Mesendoderm (in vitro differentiated cells): ENCODE measurements around the gene NFATC3.

Experiments used
- DNase-seq: peaks from one replicate; pipeline ENCODE4 v3.0.0; 2013
- H2AK5ac ChIP-seq: 2 replicates; pipeline ENCODE4 v1.6.1; 2013; ENCODE audit warnings: low read length, inconsistent platforms
- H2BK120ac ChIP-seq: 2 replicates; pipeline ENCODE4 v1.6.1; 2013; ENCODE audit warnings: low read depth, mild to moderate bottlenecking, low read length, moderate library complexity, mixed read lengths
- H2BK15ac ChIP-seq: replicated peaks from 2 replicates; pipeline ENCODE4 v1.6.1; 2013; ENCODE audit warnings: low read depth, mild to moderate bottlenecking, moderate library complexity
- H2BK5ac ChIP-seq: 2 replicates; pipeline ENCODE4 v1.6.1; 2013; ENCODE audit warnings: low read length, inconsistent platforms
- H3K18ac ChIP-seq: 2 replicates; pipeline ENCODE4 v1.6.1; 2013; ENCODE audit warnings: mild to moderate bottlenecking, low read length, mixed read lengths
- H3K23ac ChIP-seq: one replicate; pipeline ENCODE4 v1.6.1; 2013; ENCODE audit warnings: low read length
- H3K27ac ChIP-seq: 2 replicates; pipeline ENCODE4 v1.5.1; 2013; ENCODE audit warnings: low read depth, mild to moderate bottlenecking, inconsistent platforms, low read length, moderate library complexity
- H3K27me3 ChIP-seq: 2 replicates; pipeline ENCODE4 v1.6.1; 2013; ENCODE audit warnings: low read length, control low read depth, mild to moderate bottlenecking, inconsistent platforms; ENCODE audit not compliant: insufficient read depth, poor library complexity
- H3K36me3 ChIP-seq: 2 replicates; pipeline ENCODE4 v1.6.1; 2013; ENCODE audit warnings: low read length, inconsistent platforms; ENCODE audit not compliant: control insufficient read depth, insufficient read depth
- H3K4ac ChIP-seq: one replicate; pipeline ENCODE4 v1.6.1; 2013; ENCODE audit warnings: low read depth, mild to moderate bottlenecking, low read length, moderate library complexity
- H3K4me1 ChIP-seq: 2 replicates; pipeline ENCODE4 v1.6.1; 2013; ENCODE audit warnings: low read depth, low read length, inconsistent platforms; ENCODE audit not compliant: control insufficient read depth
- H3K4me2 ChIP-seq: 2 replicates; pipeline ENCODE4 v1.6.1; 2013; ENCODE audit warnings: low read length
- H3K4me3 ChIP-seq: 2 replicates; pipeline ENCODE4 v1.5.1; 2013; ENCODE audit warnings: mild to moderate bottlenecking, low read length
- H3K56ac ChIP-seq: one replicate; pipeline ENCODE4 v1.6.1; 2013; ENCODE audit warnings: low read length
- H3K79me1 ChIP-seq: 2 replicates; pipeline ENCODE4 v1.6.1; 2013; ENCODE audit warnings: low read length, inconsistent platforms
- H3K79me2 ChIP-seq: 2 replicates; pipeline ENCODE4 v1.6.1; 2013; ENCODE audit warnings: mild to moderate bottlenecking, low read length; ENCODE audit not compliant: control insufficient read depth, insufficient read depth
- H3K9ac ChIP-seq: 2 replicates; pipeline ENCODE4 v1.6.1; 2013; ENCODE audit warnings: low read length, inconsistent platforms
- H4K5ac ChIP-seq: one replicate; pipeline ENCODE4 v1.6.1; 2013; ENCODE audit warnings: low read length
- H4K8ac ChIP-seq: one replicate; pipeline ENCODE4 v1.6.1; 2013; ENCODE audit warnings: low read depth, mild to moderate bottlenecking, control low read depth, low read length, moderate library complexity
- WGBS: extraction: QIAGEN DNeasy Blood & Tissue Kit; methylation state at CpG from one replicate; pipeline ENCODE4 v1.1.7; 2013; ENCODE audit warnings: low lambda C conversion rate, missing lambda C conversion rate; ENCODE audit not compliant: insufficient coverage; ENCODE audit errors: extremely low coverage; 5-methylcytosine and 5-hydroxymethylcytosine counted together

NFATC3 gene

DNA sequence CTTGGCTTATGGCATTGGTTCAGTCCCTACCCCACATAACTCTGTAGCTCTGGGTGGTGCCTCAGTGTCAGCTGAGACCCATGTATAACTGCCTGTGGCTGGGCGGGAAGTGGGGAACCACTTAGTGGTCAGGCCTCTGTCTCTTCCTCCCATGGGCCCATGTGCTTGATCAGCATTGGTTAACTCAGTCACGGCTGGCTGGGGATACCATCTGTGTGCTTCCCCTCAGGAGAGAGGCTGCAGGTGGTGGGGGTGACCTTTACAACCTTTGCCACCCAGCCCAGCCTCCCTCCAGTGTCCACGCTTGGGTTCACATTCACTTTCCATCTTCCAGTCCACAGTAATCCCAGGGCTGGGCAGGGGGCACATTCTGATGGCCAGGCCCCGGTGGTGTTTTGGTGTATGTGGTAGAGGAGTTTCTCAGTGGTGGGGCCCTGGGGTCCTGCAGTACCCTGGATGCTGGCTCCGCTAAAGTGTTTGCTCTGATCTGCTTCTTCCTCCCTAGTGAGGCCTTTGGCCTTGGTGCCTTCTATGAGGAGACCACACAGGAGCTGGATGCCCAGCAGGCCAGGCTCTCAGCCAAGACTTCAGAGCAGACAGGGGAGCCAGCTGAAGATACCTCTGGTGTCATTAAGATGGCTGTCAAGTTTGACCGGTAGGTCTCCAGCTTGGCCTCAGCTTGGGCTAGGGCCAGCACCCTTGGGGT lies 10.2 kb upstream of the NFATC3 start:
- Histone ChIP-seq H3K4me1 (peaks cover 2% of the 10 kb centered on the region), H3K23ac (no peak overlapping the region), H2BK120ac (no peak overlapping the region), H3K79me2 (no peaks in the 10 kb centered on the region), H3K56ac (no peak overlapping the region), H3K18ac (no peak overlapping the region), H3K27ac (no peak overlapping the region), H3K9ac (no peak overlapping the region), H3K79me1 (no peaks in the 10 kb centered on the region), H4K8ac (no peak overlapping the region), H3K4me2 (no peak overlapping the region), H2AK5ac (no peak overlapping the region), H3K4ac (no peak overlapping the region), H4K5ac (no peak overlapping the region), H2BK5ac (no peak overlapping the region), H3K4me3 (no peak overlapping the region), H2BK15ac (no peak overlapping the region), H3K27me3 (no peaks in the 10 kb centered on the region), H3K36me3 (peaks cover 9% of the 10 kb centered on the region)
- no CpG with 5 or more reads among the region's 6 CpGs for WGBS
- DNase-seq = no peak

- no peak overlapping the region for H4K8ac ChIP-seq
- no peak overlapping the region for H3K18ac ChIP-seq
- H3K27me3 ChIP-seq = no peaks in the 10 kb centered on the region
- DNase-seq = no peak
- no peak overlapping the region for H3K56ac ChIP-seq
- no peak overlapping the region for H2BK15ac ChIP-seq
- no peak overlapping the region for H3K4me3 ChIP-seq
- no peak overlapping the region for H4K5ac ChIP-seq
- no peak overlapping the region for H3K4me2 ChIP-seq
- WGBS = no CpG with 5 or more reads among the region's 3 CpGs
- no peak overlapping the region for H3K23ac ChIP-seq
- no peak overlapping the region for H3K27ac ChIP-seq
- H2BK120ac ChIP-seq = no peak overlapping the region
- H3K4me1 ChIP-seq = peaks cover 2% of the 10 kb centered on the region
- no peak overlapping the region for H3K9ac ChIP-seq
- H3K4ac ChIP-seq = no peak overlapping the region
- H2BK5ac ChIP-seq = no peak overlapping the region
- H3K79me1 ChIP-seq = no peaks in the 10 kb centered on the region
- H2AK5ac ChIP-seq = no peak overlapping the region
- no peaks in the 10 kb centered on the region for H3K79me2 ChIP-seq
- H3K36me3 ChIP-seq = peaks cover 9% of the 10 kb centered on the region
Observed at GRCh38 chr16:68075980-68076379, 9.2 kb upstream of the NFATC3 start.

DNA sequence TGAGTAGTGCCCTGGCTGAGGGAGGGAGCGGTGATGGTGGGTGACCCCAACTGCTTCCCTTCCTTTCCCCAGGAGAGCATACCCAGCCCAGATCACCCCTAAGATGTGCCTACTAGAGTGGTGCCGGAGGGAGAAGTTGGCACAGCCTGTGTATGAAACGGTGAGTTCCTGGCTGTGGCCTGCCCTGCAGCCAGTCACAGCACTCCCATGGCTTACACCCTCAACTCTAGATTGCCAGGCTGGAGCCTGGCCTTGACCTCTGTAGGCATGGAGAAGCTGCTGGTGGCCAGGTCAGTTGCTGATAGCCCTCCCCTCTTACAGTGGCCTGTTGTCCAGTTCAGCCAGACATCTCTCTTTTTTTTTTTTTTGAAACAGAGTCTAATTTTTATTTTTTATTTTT lies 8.6 kb upstream of the NFATC3 start:
- Histone ChIP-seq H4K8ac (no peak overlapping the region), H3K9ac (no peak overlapping the region), H3K4me1 (peaks cover 2% of the 10 kb centered on the region), H3K79me1 (no peaks in the 10 kb centered on the region), H2AK5ac (no peak overlapping the region), H3K4me2 (no peak overlapping the region), H3K27ac (no peak overlapping the region), H3K56ac (no peak overlapping the region), H4K5ac (no peak overlapping the region), H3K4me3 (no peak overlapping the region), H3K79me2 (no peaks in the 10 kb centered on the region), H2BK15ac (no peak overlapping the region), H3K27me3 (no peaks in the 10 kb centered on the region), H3K4ac (no peak overlapping the region), H2BK120ac (no peak overlapping the region), H3K23ac (no peak overlapping the region), H2BK5ac (no peak overlapping the region), H3K36me3 (peaks cover 9% of the 10 kb centered on the region), H3K18ac (no peak overlapping the region)
- DNase-seq = no peak
- WGBS = no CpG with 5 or more reads among the region's 3 CpGs

- no peak overlapping the region for H3K56ac ChIP-seq
- no peak overlapping the region for H3K18ac ChIP-seq
- no peak overlapping the region for H2BK5ac ChIP-seq
- no peaks in the 10 kb centered on the region for H3K27me3 ChIP-seq
- H2BK15ac ChIP-seq = no peak overlapping the region
- H4K8ac ChIP-seq = no peak overlapping the region
- peaks cover 2% of the 10 kb centered on the region for H3K4me1 ChIP-seq
- no peak overlapping the region for H3K4ac ChIP-seq
- no peak overlapping the region for H2BK120ac ChIP-seq
- H2AK5ac ChIP-seq = no peak overlapping the region
- peaks cover 7% of the 10 kb centered on the region for H3K36me3 ChIP-seq
- WGBS = no CpG with 5 or more reads among the region's 7 CpGs
- H3K23ac ChIP-seq = no peak overlapping the region
- no peak overlapping the region for H4K5ac ChIP-seq
- H3K4me2 ChIP-seq = no peak overlapping the region
- no peak overlapping the region for H3K27ac ChIP-seq
- no peak for DNase-seq
- H3K79me1 ChIP-seq = no peaks in the 10 kb centered on the region
- no peak overlapping the region for H3K9ac ChIP-seq
- no peaks in the 10 kb centered on the region for H3K79me2 ChIP-seq
- H3K4me3 ChIP-seq = no peak overlapping the region
Observed at GRCh38 chr16:68077866-68078700, 7.1 kb upstream of the NFATC3 start.

DNA sequence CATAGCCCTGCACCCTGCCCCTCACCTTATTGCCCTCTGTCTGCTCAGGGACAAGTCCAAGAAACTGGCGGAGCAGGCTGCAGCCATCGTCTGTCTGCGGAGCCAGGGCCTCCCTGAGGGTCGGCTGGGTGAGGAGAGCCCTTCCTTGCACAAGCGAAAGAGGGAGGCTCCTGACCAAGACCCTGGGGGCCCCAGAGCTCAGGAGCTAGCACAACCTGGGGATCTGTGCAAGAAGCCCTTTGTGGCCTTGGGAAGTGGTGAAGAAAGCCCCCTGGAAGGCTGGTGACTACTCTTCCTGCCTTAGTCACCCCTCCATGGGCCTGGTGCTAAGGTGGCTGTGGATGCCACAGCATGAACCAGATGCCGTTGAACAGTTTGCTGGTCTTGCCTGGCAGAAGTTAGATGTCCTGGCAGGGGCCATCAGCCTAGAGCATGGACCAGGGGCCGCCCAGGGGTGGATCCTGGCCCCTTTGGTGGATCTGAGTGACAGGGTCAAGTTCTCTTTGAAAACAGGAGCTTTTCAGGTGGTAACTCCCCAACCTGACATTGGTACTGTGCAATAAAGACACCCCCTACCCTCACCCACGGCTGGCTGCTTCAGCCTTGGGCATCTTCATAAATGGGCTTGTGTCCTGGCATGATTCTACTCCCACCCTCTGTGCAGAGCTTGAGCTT lies 6.3 kb upstream of the NFATC3 start:
- no peak overlapping the region for H3K27ac ChIP-seq
- no peaks in the 10 kb centered on the region for H3K79me2 ChIP-seq
- no peak overlapping the region for H2BK120ac ChIP-seq
- no peak for DNase-seq
- no peaks in the 10 kb centered on the region for H3K79me1 ChIP-seq
- no peak overlapping the region for H4K5ac ChIP-seq
- H3K23ac ChIP-seq = no peak overlapping the region
- H4K8ac ChIP-seq = no peak overlapping the region
- no peak overlapping the region for H3K4ac ChIP-seq
- H3K9ac ChIP-seq = no peak overlapping the region
- no peak overlapping the region for H3K18ac ChIP-seq
- H3K4me2 ChIP-seq = no peak overlapping the region
- no peak overlapping the region for H2AK5ac ChIP-seq
- no peak overlapping the region for H3K4me3 ChIP-seq
- no peaks in the 10 kb centered on the region for H3K27me3 ChIP-seq
- peaks cover 7% of the 10 kb centered on the region for H3K36me3 ChIP-seq
- H2BK15ac ChIP-seq = no peak overlapping the region
- peaks cover 2% of the 10 kb centered on the region for H3K4me1 ChIP-seq
- no peak overlapping the region for H2BK5ac ChIP-seq
- no CpG with 5 or more reads among the region's 8 CpGs for WGBS
- no peak overlapping the region for H3K56ac ChIP-seq
